SK-N-SH treated with all-trans-retinoic acid at 6 μM for 48 hours (cell line): ENCODE results near the gene NFATC4.

Experiments
- ARNTL ChIP-seq: fragments of 450-650 bp; formaldehyde crosslinking; IDR thresholded peaks from 2 replicates; pipeline ENCODE4 v1.5.0; 2020; ENCODE audit warnings: low read depth, mild to moderate bottlenecking, moderate library complexity, borderline replicate concordance
- CREB5 ChIP-seq: fragments of 250-450 bp; sonication (Bioruptor Pico); IDR thresholded peaks from 2 replicates; pipeline ENCODE4 v1.5.1; 2020; ENCODE audit warnings: low read depth, mild to moderate bottlenecking, moderate library complexity
- CSDC2 ChIP-seq: fragments of 250-450 bp; sonication (Bioruptor Pico); IDR thresholded peaks from 2 replicates; pipeline ENCODE4 v1.5.0; 2020; ENCODE audit warnings: mild to moderate bottlenecking, moderate library complexity
- ESRRG ChIP-seq: fragments of 250-450 bp; sonication (Bioruptor Pico); IDR thresholded peaks from 2 replicates; pipeline ENCODE4 v1.6.1; 2021; ENCODE audit warnings: mild to moderate bottlenecking
- GLIS3 ChIP-seq: fragments of 250-450 bp; sonication (Bioruptor Pico); IDR thresholded peaks from 2 replicates; pipeline ENCODE4 v1.5.0; 2020; ENCODE audit warnings: mild to moderate bottlenecking, moderate library complexity
- OSR1 ChIP-seq: fragments of 250-450 bp; sonication (Bioruptor Pico); IDR thresholded peaks from 2 replicates; pipeline ENCODE4 v1.8.0; 2022; ENCODE audit warnings: moderate library complexity, mild to moderate bottlenecking, inconsistent platforms
- PATZ1 ChIP-seq: fragments of 250-450 bp; sonication (Bioruptor Pico); IDR thresholded peaks from 2 replicates; pipeline ENCODE4 v1.8.0; 2020; ENCODE audit warnings: mild to moderate bottlenecking, moderate library complexity, borderline replicate concordance
- PPARA ChIP-seq: fragments of 250-450 bp; sonication (Bioruptor Pico); IDR thresholded peaks from 2 replicates; pipeline ENCODE4 v1.5.0; 2020; ENCODE audit warnings: mild to moderate bottlenecking, borderline replicate concordance
- RARB ChIP-seq: fragments of 250-450 bp; sonication (Bioruptor Pico); IDR thresholded peaks from 2 replicates; pipeline ENCODE4 v1.8.0; 2021; ENCODE audit warnings: mild to moderate bottlenecking, moderate library complexity
- ZC3H10 ChIP-seq: fragments of 250-450 bp; sonication (Bioruptor Pico); IDR thresholded peaks from 2 replicates; pipeline ENCODE4 v1.5.1; 2021; ENCODE audit warnings: mild to moderate bottlenecking, moderate library complexity
- ZFP3 ChIP-seq: fragments of 250-450 bp; sonication (Bioruptor Pico); IDR thresholded peaks from 2 replicates; pipeline ENCODE4 v1.5.0; 2020; ENCODE audit warnings: mild to moderate bottlenecking, moderate library complexity
- ZFP30 ChIP-seq: fragments of 450-650 bp; formaldehyde crosslinking; IDR thresholded peaks from 2 replicates; pipeline ENCODE4 v1.5.0; 2022; ENCODE audit warnings: mild to moderate bottlenecking, moderate library complexity
- ZNF565 ChIP-seq: fragments of 450-650 bp; formaldehyde crosslinking; conservative IDR thresholded peaks from 2 replicates; pipeline ENCODE4 v1.5.0; 2020; ENCODE audit warnings: low read depth, mild to moderate bottlenecking, moderate library complexity
- ZNF70 ChIP-seq: fragments of 450-650 bp; formaldehyde crosslinking; IDR thresholded peaks from 2 replicates; pipeline ENCODE4 v1.5.0; 2020; ENCODE audit warnings: mild to moderate bottlenecking, moderate library complexity

GRCh38 chr14:24369463-24369862, 1.5 kb downstream of the NFATC4 start:
- no peak for TF ChIP-seq PATZ1
- TF ChIP-seq ARNTL (CRISPR knock-in tag): no peak
- TF ChIP-seq ZFP3: no peak
- TF ChIP-seq ZC3H10 (CRISPR knock-in tag): no peak
- no peak for TF ChIP-seq ZNF565 (CRISPR knock-in tag)
- no peak for TF ChIP-seq CREB5 (CRISPR knock-in tag)
- no peak for TF ChIP-seq OSR1
- TF ChIP-seq ESRRG: no peak
- no peak for TF ChIP-seq RARB (CRISPR knock-in tag)
- no peak for TF ChIP-seq CSDC2 (CRISPR knock-in tag)
- TF ChIP-seq PPARA (CRISPR knock-in tag): no peak
- no peak for TF ChIP-seq ZNF70 (CRISPR knock-in tag)
- no peak for TF ChIP-seq GLIS3 (CRISPR knock-in tag)
- no peak for TF ChIP-seq ZFP30 (CRISPR knock-in tag)
